Hepatocyte (in vitro differentiated cells): ENCODE results near the gene WASF2. TPM values are rescaled to one million over a fixed set of nuclear protein-coding genes. Genes with fewer than 3 reads are reported as not detected.

Experiments used
- DNase-seq: peaks from one replicate; pipeline ENCODE4 v3.0.0-alpha.2; 2016; ENCODE audit warnings: low spot score
- H2AFZ ChIP-seq: fragments of 200-600 bp; sonication (generic); 2 replicates; pipeline ENCODE4 v1.6.0; 2016; ENCODE audit warnings: antibody characterized with exemption, mild to moderate bottlenecking
- H3K27ac ChIP-seq: fragments of 200-600 bp; sonication (generic); 2 replicates; pipeline ENCODE4 v1.5.1; 2016; ENCODE audit warnings: mild to moderate bottlenecking
- H3K27me3 ChIP-seq: fragments of 200-600 bp; sonication (generic); 2 replicates; pipeline ENCODE4 v1.6.1; 2016
- H3K36me3 ChIP-seq: fragments of 200-600 bp; sonication (generic); replicated peaks from 2 replicates; pipeline ENCODE4 v1.5.1; 2016; ENCODE audit warnings: low read depth; ENCODE audit not compliant: insufficient read depth
- H3K4me1 ChIP-seq: fragments of 200-600 bp; sonication (generic); 2 replicates; pipeline ENCODE4 v1.5.1; 2016; ENCODE audit warnings: mild to moderate bottlenecking, moderate library complexity; ENCODE audit not compliant: insufficient read depth
- H3K4me2 ChIP-seq: fragments of 200-600 bp; sonication (generic); 2 replicates; pipeline ENCODE4 v1.6.0; 2016
- H3K4me3 ChIP-seq: fragments of 200-600 bp; sonication (generic); 2 replicates; pipeline ENCODE4 v1.5.1; 2016; ENCODE audit warnings: mild to moderate bottlenecking
- H3K79me2 ChIP-seq: fragments of 200-600 bp; sonication (generic); 2 replicates; pipeline ENCODE4 v1.6.0; 2017; ENCODE audit warnings: mild to moderate bottlenecking
- H3K9me2 ChIP-seq: fragments of 200-600 bp; sonication (generic); replicated peaks from 2 replicates; pipeline ENCODE4 v1.6.0; 2017; ENCODE audit warnings: mild to moderate bottlenecking; ENCODE audit not compliant: insufficient read depth
- H3K9me3 ChIP-seq: fragments of 200-600 bp; sonication (generic); 2 replicates; pipeline ENCODE4 v1.5.1; 2016; ENCODE audit warnings: low read depth, mild to moderate bottlenecking
- H4K20me1 ChIP-seq: fragments of 200-600 bp; sonication (generic); 2 replicates; pipeline ENCODE4 v1.6.0; 2016; ENCODE audit warnings: mild to moderate bottlenecking; ENCODE audit not compliant: insufficient read depth, poor library complexity, severe bottlenecking
- EZH2 ChIP-seq: fragments of 200-600 bp; sonication (generic); IDR thresholded peaks from 2 replicates; pipeline ENCODE4 v1.6.1; 2016; ENCODE audit warnings: antibody characterized with exemption, mild to moderate bottlenecking, borderline replicate concordance
- EZH2phosphoT487 ChIP-seq: fragments of 200-600 bp; sonication (generic); IDR thresholded peaks from one replicate; pipeline ENCODE4 v1.6.1; 2018; ENCODE audit warnings: antibody characterized with exemption, mild to moderate bottlenecking, low read depth, moderate library complexity; ENCODE audit not compliant: unreplicated experiment, severe bottlenecking
- WGBS: methylation state at CpG from one replicate; pipeline ENCODE4 v1.1.6; 2016; ENCODE audit warnings: low lambda C conversion rate; ENCODE audit errors: missing lambda C conversion rate; 5-methylcytosine and 5-hydroxymethylcytosine counted together
- polyA plus RNA-seq: library from polyadenylated mRNA; unstranded; fragments of >200 nt; fragmentation: Nextera tagmentation; extraction: Ambion mirVana; gene quantifications from 2 replicates; pipeline ENCODE4 v1.2.1, GENCODE V29; 2016
- total RNA-seq: library from RNA; depleted of rRNA; stranded (reverse); fragments of >200 nt; gene quantifications from 2 replicates; pipeline ENCODE4 v1.2.3, GENCODE V29; 2014
- TF ChIP-seq, protein P1 (sequence below): fragments of 200-600 bp; sonication (generic); IDR thresholded peaks from 2 replicates; pipeline ENCODE4 v1.5.1; 2016; ENCODE audit warnings: antibody characterized with exemption, mild to moderate bottlenecking; ENCODE audit not compliant: poor library complexity

WASF2 gene
- total and polyA plus RNA-seq, 2 experiments from 2014 or later = 28.5 to 45.6 TPM

DNA sequence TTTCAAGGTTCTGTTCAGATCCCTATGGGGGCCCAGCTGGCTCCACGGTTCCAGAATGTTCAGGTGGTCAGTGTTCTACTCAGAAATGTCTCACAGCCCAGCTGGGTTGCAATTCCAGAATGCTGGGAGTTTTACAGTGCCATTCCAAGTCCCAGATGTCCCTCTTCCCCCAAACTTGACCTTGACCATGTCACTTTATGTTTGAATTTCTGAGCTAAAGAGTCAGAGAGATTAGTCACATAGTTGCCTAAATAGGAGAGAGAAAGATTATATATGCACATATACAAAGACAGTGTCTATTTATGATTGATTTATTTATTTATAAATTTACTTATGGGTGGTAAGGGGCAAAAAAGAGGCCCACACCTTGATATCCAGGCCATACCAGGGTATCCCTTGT, 95.0 kb downstream of the WASF2 start:
- Histone ChIP-seq H3K27ac (no peak overlapping the region), H2AFZ (no peak overlapping the region), H3K36me3 (no peaks in the 10 kb centered on the region), H3K4me1 (peaks cover 8% of the 10 kb centered on the region), H3K27me3 (no peaks in the 10 kb centered on the region), H4K20me1 (no peaks in the 10 kb centered on the region), H3K4me2 (no peak overlapping the region), H3K9me3 (no peaks in the 10 kb centered on the region), H3K79me2 (no peaks in the 10 kb centered on the region), H3K9me2 (no peaks in the 10 kb centered on the region), H3K4me3 (no peak overlapping the region)
- 80% methylated on average over 1 of the region's 1 CpG for WGBS
- DNase-seq = no peak
- no peak for TF ChIP-seq EZH2
- TF ChIP-seq EZH2phosphoT487 = no peak
- TF ChIP-seq, protein P1, sequence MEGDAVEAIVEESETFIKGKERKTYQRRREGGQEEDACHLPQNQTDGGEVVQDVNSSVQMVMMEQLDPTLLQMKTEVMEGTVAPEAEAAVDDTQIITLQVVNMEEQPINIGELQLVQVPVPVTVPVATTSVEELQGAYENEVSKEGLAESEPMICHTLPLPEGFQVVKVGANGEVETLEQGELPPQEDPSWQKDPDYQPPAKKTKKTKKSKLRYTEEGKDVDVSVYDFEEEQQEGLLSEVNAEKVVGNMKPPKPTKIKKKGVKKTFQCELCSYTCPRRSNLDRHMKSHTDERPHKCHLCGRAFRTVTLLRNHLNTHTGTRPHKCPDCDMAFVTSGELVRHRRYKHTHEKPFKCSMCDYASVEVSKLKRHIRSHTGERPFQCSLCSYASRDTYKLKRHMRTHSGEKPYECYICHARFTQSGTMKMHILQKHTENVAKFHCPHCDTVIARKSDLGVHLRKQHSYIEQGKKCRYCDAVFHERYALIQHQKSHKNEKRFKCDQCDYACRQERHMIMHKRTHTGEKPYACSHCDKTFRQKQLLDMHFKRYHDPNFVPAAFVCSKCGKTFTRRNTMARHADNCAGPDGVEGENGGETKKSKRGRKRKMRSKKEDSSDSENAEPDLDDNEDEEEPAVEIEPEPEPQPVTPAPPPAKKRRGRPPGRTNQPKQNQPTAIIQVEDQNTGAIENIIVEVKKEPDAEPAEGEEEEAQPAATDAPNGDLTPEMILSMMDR = no peak

DNA sequence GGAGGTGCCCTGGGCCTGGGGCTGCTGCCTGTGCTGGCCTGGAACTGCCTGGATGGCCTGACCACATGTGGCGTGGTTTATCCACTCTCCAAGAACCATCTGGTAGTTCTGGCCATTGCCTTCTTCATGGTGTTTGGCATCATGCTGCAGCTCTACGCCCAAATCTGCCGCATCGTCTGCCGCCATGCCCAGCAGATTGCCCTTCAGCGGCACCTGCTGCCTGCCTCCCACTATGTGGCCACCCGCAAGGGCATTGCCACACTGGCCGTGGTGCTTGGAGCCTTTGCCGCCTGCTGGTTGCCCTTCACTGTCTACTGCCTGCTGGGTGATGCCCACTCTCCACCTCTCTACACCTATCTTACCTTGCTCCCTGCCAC, 95.7 kb downstream of the WASF2 start:
- WGBS = 99% methylated on average over 9 of the region's 9 CpGs
- H3K4me2 ChIP-seq = no peak overlapping the region
- TF ChIP-seq, protein P1 = no peak
- TF ChIP-seq EZH2phosphoT487 (no peak), EZH2 (no peak)

DNA sequence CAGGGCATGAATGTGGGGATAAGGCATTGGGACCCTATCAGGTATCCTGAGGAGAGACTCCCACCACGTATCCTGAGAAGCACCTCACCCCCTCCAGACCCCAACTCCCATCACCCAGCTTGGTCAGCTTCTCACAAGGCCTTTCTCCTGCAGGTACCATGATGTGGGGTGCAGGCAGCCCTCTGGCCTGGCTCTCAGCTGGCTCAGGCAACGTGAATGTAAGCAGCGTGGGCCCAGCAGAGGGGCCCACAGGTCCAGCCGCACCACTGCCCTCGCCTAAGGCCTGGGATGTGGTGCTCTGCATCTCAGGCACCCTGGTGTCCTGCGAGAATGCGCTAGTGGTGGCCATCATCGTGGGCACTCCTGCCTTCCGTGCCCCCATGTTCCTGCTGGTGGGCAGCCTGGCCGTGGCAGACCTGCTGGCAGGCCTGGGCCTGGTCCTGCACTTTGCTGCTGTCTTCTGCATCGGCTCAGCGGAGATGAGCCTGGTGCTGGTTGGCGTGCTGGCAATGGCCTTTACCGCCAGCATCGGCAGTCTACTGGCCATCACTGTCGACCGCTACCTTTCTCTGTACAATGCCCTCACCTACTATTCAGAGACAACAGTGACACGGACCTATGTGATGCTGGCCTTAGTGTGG, 96.2 kb downstream of the WASF2 start:
- no peak overlapping the region for H3K4me2 ChIP-seq
- TF ChIP-seq EZH2phosphoT487 = no peak
- TF ChIP-seq, protein P1 = no peak

More for the DNA sequence above, 95.7 kb downstream of the WASF2 start:
- no peak for DNase-seq
- Histone ChIP-seq H3K4me3 (no peak overlapping the region), H3K79me2 (no peaks in the 10 kb centered on the region), H3K9me2 (no peaks in the 10 kb centered on the region), H3K27ac (no peak overlapping the region), H3K4me1 (peaks cover 8% of the 10 kb centered on the region), H3K36me3 (no peaks in the 10 kb centered on the region), H3K9me3 (no peaks in the 10 kb centered on the region), H2AFZ (no peak overlapping the region), H4K20me1 (no peaks in the 10 kb centered on the region), H3K27me3 (no peaks in the 10 kb centered on the region)

More for the DNA sequence above, 96.2 kb downstream of the WASF2 start:
- Histone ChIP-seq H3K36me3 (no peaks in the 10 kb centered on the region), H2AFZ (no peak overlapping the region), H4K20me1 (no peaks in the 10 kb centered on the region), H3K79me2 (no peaks in the 10 kb centered on the region), H3K27me3 (no peaks in the 10 kb centered on the region), H3K4me1 (peaks cover 8% of the 10 kb centered on the region), H3K27ac (no peak overlapping the region), H3K9me2 (no peaks in the 10 kb centered on the region), H3K4me3 (no peak overlapping the region), H3K9me3 (no peaks in the 10 kb centered on the region)
- DNase-seq = no peak
- 93% methylated on average over 18 of the region's 18 CpGs for WGBS
